NCI-H146 (cell line): ENCODE results near the gene HERC5.

ENCODE experiments used
- DNase-seq: peaks from one replicate; lab custom pipeline; 2025; lab: John Stamatoyannopoulos, UW

HERC5 gene

DNA sequence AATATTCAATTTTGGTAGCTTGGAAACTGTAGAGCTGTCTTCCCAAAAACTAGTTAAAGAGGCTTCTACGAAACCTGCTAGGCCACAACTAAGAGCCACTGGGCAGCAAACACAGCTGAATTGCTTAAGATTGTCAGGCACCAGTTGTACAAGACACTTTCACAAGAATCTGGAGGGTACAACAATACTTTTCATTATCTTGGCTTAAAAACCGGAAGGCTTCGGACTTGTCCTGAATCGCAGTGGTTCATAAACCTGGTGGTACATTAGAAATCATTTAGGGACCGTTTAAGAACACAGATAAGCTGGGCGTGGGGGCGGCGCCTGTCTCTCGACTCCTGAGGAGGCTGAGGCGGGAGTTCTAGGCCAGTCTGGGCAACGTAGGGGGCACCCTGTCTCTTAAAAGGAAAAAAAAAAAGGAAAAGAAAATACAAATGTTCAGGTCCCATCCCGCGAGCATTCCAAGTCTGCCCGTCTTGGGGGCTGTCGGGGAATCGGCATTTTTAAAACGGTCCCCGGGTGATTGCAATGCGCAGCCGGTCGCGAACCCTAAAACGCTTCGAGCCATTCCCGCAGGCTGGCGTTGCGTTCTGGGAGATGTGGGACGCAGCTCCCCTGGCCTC lies 65.9 kb downstream of the HERC5 start:
- peak; percentile 2 for DNase-seq

- peak; percentile 83 for DNase-seq
Observed at GRCh38 chr4:88523325-88524129, 66.6 kb downstream of the HERC5 start, which contains the start of gene PYURF. PYURF (minus strand) TSS chr4:88523776; CDS start chr4:88523700, 76 bp downstream.

GRCh38 chr4:88524171-88524570 lies 67.3 kb downstream of the HERC5 start:
- DNase-seq: no peak

DNA sequence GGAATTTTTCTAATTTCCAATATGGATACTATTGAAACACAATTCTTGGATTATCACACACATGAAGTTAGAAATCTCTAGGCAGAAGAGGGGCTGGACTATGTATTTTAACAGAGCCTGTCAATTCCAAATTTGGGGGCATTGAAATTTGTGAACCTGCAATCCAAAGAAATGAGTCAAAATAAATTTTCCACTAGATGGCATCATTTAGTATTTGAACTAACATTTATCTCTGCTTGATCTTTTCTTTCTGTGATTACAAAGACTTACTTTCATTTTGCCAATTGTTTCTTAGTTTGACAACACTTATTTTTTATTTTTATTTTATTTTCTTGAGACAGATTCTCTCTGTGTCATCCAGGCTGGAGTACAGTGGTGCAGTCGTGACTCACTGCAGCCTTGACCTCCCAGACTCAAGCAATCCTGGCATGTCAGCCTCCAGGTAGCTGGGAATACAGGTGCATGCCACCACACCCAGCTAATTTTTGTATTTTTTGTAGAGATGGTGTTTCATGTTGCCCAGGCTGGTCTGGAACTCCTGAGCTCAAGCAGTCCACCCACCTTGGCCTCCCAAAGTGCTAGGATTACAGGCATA lies 69.4 kb downstream of the HERC5 start:
- no peak for DNase-seq

- DNase-seq: no peak
Observed at GRCh38 chr4:88527787-88528186, 70.9 kb downstream of the HERC5 start.

GRCh38 chr4:88528861-88529260 lies 71.9 kb downstream of the HERC5 start:
- DNase-seq: no peak

GRCh38 chr4:88531549-88531948 lies 74.6 kb downstream of the HERC5 start:
- no peak for DNase-seq

GRCh38 chr4:88533088-88533790 lies 76.3 kb downstream of the HERC5 start:
- no peak for DNase-seq

DNA sequence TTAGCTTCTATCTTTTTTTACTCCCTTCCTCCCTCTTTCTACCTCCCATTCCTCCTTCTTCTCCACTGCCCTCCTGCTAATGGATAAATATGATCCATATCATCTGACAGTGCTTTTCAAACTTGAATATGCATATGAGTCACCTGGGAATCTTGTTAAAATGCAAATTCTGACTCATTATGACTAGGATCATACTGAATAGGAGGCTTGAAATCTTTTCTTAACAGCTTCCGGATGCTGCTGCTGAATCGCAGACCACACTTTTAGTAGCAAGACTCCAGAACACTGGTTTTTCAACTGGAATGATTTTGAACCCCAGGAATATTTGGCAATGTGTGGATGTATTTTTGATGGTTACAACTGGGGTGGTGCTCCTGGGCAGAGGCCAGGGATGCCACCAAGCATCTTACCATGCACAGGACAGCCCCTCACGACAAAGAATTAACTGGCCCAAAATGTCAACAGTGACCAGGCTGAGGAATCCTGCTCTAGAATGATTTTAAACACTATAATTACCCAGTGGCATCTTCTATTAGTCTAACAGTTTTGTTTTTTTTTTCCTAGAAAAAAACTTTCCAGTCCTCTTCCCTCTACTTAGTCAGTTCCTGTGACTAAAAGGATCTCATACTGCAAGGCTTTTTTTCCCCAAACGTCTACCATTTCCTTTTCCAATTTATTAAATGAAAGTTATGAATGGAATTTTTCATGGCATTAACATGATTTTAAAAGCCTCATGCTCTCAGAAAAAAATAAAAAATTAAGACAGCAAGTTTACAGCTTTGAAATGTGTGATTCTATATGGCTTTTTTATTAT lies 77.2 kb downstream of the HERC5 start:
- DNase-seq: no peak

DNA sequence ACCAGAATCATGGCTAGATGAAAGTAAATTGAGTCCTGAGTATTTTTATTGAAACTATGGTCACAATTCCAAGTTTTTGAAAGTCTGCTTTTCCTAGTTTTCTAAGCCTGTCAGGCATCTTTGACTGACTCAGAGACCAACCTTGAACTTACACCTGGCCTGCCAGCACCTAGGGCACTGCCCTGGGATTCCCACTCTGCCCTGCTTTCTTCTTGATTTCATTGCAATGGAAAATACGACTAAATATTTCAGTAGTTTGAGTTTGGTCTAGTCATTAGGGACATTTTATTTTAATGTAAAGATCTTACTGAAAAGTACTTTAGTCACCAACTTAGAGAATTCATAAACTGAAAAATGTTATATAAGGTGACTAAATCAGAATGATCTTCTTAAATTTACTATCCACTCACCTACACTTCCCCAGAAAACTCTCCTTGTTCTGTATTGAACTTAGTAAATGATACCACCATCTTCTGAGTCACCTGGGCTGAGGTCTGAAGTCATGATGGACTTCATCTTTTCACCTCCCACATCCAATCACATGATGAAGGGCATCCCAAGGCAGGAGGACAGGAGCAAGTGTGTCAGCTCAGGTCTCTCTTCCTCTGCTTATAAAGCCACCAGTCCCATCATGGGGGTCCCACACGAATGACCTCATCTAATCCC lies 78.3 kb downstream of the HERC5 start:
- DNase-seq: no peak

DNA sequence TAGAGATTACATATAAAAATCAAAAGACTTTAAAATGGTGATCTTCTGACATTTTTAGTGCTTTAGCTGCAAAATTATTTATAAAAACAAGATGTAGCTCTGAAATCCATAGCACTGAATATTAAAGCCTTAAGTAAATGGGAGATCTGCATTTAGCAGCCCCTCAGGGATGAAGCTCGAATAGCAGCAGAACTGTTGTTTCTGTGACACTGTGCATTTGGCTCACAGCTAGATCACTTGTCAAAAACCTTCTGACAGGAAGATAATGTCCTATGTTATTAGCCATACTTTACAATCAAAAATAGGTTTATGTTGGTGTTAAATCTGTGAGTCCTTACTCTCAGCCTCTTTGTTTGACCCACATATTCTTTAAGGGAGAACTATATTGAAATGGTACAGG lies 80.8 kb downstream of the HERC5 start:
- DNase-seq: no peak

DNA sequence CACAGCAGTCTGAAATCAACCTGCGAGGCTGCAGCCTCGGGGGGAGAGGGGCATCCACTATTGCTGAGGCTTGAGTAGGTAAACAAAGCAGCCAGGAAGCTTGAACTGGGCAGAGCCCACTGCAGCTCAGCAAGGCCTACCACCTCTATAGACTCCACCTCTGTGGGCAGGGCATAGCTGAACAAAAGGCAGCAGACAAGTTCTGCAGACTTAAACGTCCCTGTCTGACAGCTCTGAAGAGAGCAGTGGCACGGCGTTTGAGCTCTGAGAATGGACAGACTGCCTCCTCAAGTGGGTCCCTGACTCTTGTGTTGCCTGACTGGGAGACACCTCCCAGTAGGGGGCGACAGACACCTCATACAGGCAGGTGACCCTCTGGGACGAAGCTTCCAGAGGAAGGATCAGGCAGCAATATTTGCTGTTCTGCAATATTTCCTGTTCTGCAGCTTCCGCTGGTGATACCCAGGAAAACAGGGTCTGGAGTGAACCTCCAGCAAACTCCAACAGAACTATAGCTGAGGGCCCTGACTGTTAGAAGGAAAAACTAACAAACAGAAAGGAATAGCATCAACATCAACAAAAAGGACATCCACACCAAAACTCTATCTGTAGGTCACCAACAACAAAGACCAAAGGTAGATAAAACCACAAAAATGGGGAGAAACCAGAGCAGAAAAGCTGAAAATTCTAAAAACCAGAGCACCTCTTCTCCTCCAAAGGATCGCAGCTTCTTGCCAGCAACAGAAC lies 82.6 kb downstream of the HERC5 start:
- peak; percentile 14 for DNase-seq

- no peak for DNase-seq
Observed at GRCh38 chr4:88549815-88550214, 92.9 kb downstream of the HERC5 start.
